Activated CD4-positive, CD25-positive, alpha-beta regulatory T cell (primary cell): ENCODE data around the gene HTT.

Experiments
- DNase-seq, 4 experiments: peaks; one replicate each; lab custom pipeline; 2025; lab: John Stamatoyannopoulos, UW

HTT gene

GRCh38 chr4:3263053-3263875, 188.8 kb downstream of the HTT start:
- no peak for DNase-seq

- DNase-seq = no peak
These were observed 189.4 kb downstream of the HTT start for GRCh38 chr4:3263876-3264193.

- DNase-seq = no peak
These were observed 191.6 kb downstream of the HTT start for GRCh38 chr4:3266076-3266475.

GRCh38 chr4:3267576-3268394, 193.3 kb downstream of the HTT start:
- DNase-seq = no peak

GRCh38 chr4:3268395-3269104, 194.1 kb downstream of the HTT start:
- DNase-seq = no peak

GRCh38 chr4:3269105-3269927, 194.8 kb downstream of the HTT start:
- DNase-seq = no peak

- no peak for DNase-seq
These were observed 195.6 kb downstream of the HTT start for GRCh38 chr4:3269991-3270611.

GRCh38 chr4:3271131-3271530, 196.7 kb downstream of the HTT start:
- DNase-seq = no peak

GRCh38 chr4:3276986-3277385, 202.5 kb downstream of the HTT start:
- DNase-seq = no peak

GRCh38 chr4:3280466-3280865, 206.0 kb downstream of the HTT start:
- DNase-seq = no peak

GRCh38 chr4:3283483-3283882, 209.0 kb downstream of the HTT start:
- DNase-seq = no peak

GRCh38 chr4:3283916-3284315, 209.4 kb downstream of the HTT start:
- DNase-seq = no peak

- DNase-seq = no peak
These were observed 210.5 kb downstream of the HTT start for GRCh38 chr4:3284734-3285557.

GRCh38 chr4:3285558-3286334, 211.3 kb downstream of the HTT start:
- no peak for DNase-seq

GRCh38 chr4:3286335-3287175, 212.1 kb downstream of the HTT start:
- DNase-seq = no peak

- DNase-seq = no peak
These were observed 212.9 kb downstream of the HTT start for GRCh38 chr4:3287271-3287971.

GRCh38 chr4:3287972-3288570, 213.6 kb downstream of the HTT start:
- no peak for DNase-seq
